NAMALWA (cell line): Measurements from ENCODE around the gene SCARB1.

Experiments
- DNase-seq: peaks from one replicate; pipeline ENCODE4 v3.0.0-alpha.2; 2015; ENCODE audit warnings: low spot score

The SCARB1 gene

DNA sequence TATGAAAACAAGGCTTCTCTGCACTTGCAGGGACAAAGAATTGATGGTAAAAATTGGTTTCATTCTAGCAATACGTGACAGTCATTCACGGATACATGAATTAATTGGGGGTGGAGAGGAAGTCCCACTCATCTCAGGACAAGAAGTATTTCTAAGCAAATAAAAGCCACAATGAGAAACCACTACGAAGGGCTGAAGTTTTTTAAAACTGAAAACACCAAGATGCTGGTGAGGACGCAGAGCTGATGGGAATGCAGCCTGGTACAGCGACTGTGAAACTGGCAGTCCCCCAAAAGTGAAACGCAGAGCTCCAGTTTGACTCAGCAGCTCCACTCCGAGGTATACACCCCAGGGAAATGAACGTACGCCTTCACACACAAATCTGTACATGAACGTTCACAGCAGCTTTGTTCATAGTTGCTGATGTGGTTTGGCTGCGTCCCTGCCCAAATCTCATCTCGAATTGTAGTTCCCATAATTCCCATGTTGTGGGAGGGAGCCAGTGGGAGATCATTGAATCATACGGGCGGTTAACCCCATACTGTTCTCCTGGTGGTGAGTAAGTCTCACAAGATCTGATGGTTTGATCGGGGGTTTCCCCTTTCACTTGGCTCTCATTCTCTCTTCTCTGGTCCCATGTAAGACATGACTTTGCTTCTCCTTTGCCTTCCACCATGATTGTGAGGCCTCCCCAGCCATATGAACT, 89.0 kb downstream of the SCARB1 start:
- DNase-seq, result peak; percentile 73

DNA sequence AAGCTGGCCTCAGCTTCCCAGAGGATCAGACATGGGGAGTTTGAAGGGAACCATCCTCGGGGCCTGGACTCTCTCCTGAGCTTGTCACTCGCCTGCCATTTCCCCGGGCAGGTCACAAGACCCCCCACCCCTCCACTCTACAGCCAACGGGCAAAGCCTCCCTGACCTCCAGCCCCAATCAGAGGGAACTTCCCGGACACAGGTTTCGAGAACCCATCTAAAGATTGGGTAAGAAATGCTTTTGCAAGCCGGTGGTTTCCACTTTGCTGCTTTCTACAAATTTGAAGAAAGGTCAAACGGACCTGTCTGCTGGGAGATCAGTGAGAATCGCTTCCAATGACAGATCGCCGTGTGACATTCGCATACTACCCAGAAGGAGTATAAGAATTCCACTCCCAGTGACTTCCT, 89.6 kb downstream of the SCARB1 start:
- DNase-seq, result peak; percentile 39

DNA sequence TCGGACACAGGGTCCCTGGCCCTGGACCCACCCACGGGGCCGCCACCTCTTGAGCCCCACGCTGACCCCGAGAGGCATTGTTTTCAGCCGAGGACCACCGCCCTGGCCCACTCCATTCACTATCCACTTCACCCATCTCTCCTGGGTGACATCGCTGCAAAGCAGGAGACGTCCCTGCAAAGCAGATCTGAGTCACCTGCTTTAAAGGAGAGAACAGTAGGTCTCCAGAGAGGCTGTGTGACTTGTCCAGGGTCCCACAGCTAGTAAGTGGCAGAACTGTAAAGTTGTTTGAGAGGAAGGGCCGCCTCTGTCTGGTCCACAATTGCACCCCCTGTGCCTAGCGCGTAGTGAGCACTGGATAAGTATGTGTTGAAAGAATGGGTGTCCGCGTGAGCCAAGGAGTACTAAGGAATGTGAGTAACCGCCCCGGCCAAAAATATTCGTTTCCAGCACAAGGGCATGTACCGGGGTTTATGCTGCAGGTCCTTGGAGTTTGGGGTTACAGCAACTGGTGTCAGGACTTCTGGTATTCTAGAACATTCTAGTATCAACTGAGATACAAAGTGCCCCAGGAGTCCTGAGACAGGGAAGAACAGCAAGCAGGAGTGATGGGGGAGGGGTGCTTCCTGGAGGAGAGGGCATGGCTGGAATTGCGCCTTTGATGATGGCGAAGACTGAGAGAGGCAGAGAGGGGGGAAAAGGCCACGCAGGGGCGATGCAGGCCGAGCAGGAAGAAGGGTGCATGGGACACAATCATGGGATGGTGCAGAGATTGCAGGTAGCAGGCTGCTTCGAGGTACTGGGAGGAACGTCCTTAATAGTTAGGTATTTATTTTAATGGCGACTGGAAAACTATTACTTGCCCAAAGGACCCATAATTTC, 91.1 kb downstream of the SCARB1 start:
- no peak for DNase-seq

DNA sequence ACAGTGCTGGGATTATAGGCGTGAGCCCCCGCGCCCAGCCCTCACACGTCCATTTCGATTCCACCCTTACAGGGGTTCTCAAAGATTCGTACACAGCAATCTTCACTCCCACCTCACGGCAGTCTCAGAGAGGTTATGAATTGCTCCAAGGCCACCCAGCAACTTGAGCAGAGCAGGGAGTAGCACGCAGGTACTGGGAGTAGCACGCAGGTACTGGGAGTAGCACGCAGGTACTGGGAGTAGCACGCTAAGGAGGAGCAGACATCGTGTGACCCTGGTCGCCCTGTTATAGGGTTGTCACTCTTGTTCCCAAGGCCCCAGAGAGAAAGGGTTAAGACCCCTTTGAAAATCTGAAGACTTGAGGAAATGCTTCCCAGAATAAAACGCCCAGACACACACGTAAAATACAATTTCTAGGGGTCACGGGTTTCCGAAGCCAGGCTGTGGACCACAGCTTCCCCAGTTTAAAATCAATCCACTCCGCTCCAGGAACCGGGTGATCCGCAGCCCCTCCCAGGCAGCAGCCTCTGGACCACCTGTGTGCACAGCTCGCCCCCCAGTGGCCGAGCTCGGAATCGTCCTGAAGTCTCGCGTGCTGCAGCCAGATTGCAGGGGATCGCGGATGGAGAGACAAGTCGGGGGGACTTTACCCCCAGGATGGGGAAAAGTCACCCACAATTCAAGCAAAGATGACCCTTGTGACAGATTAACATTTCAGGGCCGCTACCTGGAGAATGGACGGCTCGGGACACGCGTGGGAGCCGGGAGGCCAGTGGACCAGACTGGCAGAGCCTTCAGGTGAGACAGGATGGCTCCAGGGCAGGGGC, 92.0 kb downstream of the SCARB1 start:
- DNase-seq, result peak; percentile 86

DNA sequence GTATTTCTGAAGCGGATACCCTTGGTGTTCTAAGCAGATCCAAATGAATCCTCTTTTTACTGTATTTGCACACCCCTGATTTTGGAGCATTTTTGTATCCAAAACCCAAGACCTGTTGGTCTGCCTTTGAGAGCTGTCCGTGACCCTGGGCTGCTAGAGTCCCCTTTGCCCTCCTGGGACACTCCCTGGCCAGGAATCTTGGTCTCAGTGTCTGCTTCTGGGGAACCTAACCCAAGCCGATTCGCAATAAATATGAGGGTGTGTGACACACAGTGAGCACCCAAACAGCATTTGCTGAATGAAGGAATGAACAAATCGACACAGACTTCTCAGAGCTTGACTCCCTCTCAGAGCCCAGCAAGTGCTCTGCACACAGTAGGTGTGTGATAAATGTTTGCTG, 92.9 kb downstream of the SCARB1 start:
- DNase-seq, result no peak

DNA sequence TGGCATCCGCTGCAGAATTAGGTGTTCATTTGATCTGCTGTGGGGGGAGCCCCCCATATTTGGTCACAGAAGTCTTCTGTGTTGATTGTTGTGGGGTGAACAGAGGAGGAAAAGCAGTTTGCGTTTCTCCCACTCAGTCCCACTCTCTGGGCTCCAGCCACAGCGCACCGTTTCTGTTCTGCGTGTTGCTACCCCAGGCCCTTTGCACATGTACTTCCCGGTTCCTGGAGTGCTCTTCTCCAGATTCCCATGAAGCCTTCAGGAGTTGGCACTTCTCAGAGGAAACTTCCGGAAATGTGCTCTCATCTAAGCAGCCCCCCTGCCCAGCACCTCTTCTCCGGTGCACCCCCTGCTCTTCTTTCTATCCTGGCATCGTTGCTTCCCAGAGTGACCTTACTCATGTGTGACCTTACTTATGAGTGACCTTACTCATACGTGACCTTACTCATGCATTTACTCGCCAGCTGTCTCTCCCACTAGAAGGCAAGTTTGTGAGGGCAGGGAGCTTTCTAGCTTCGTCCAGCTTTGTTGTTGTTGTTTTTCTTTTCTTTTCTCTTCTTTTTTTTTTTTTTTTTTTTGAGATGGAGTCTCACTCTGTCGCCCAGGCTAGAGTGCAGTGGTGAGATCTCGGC, 93.7 kb downstream of the SCARB1 start:
- DNase-seq, result no peak

DNA sequence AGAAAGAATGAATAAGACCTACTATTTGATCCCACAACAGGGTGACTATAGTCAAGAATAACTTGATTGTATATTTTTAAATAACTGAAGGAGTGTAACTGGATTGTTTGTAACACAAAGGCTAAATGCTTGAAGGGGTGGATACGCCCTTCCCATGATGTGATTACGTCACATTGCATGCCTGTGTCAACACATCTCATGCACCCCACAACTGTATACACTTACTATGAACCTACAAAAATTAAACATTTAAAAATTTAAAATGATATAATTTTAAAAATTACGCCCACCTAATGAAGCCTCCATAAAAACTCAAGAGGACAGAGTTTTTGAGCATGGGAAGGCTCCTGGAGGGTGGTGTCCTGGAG, 94.5 kb downstream of the SCARB1 start:
- DNase-seq, result no peak

DNA sequence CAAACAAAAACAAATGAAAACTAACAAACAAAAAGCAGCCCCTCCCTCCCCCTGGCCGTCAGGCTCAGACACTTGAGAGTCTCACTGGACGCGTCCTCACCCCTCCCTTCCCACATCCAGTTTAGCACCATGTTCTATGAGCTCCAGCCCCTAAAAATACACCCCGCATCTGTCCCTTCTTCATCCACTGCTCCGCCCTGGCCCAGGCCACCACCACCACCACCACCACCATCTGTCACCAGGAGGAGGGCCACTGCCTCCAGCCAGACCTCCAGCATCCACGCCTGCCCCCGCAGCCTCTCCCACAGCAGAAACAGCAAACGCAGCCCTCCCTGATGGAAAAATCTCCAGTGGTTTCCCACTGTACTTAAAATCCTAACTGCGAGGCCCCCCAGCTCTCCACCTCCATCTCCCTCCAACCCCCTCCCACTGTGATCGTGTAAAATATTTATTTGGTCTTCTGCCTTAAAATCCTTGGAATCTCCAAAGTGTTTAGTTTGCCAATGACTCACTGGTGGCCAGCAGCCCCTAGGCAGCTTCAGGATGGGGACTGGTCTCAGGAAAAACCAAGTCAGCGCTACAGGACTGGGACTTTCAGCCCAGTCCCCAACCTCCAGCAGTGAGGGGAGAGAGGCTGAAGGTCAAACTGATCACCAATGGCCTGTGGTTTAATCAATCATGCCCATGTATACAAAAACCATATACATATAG, 95.1 kb downstream of the SCARB1 start:
- no peak for DNase-seq

DNA sequence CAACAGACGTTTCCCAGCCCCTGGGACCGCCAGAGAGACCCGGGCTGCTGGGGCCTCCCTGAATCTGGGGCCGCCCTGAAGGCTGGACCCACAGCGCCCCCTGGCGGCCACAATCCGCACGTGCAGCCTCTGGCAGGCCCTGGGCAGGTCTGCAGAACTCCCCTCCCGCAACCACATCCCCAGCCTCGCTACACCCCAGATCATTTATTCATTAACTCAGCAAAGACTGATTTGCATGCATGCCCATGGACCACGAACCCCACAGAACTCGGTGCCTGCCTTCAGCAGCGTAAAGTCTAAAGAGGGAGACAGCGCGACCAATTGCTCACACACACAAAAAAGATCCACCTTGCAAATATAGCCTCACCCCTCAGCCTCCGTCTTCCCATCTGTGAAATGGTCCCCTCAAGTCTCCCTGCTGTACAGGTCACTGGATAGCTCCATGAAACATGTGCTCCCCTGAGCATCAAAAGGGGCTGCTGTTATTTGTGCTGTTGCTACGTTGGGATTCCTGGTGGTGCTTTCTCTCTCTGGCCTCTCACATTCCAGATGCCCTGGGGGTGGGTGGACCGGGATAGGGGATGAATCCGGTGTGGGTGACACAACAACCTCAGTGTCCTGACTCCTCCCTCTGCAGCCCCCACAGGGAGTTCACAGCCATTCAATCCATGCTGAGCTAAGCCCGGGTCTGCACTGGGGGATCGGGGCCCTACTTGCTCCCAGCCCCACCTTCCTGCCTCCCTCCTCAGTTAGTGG, 96.4 kb downstream of the SCARB1 start:
- peak; percentile 79 for DNase-seq

DNA sequence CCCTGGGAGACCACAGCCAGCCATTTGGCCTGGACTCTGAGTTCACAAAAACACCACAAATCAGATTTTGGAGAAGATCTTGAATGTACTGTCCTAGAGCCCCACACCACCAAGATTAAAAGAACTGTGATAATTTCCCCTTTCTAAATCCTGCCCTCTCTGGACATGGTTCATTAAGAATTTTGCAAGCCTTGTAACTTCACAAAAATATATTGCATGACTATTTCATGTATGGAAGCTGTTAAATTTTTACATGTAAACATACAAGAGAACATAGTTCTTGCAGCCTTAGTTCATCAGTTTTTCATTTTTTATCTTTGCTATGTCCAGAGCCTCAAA, 97.0 kb downstream of the SCARB1 start:
- DNase-seq, result no peak

DNA sequence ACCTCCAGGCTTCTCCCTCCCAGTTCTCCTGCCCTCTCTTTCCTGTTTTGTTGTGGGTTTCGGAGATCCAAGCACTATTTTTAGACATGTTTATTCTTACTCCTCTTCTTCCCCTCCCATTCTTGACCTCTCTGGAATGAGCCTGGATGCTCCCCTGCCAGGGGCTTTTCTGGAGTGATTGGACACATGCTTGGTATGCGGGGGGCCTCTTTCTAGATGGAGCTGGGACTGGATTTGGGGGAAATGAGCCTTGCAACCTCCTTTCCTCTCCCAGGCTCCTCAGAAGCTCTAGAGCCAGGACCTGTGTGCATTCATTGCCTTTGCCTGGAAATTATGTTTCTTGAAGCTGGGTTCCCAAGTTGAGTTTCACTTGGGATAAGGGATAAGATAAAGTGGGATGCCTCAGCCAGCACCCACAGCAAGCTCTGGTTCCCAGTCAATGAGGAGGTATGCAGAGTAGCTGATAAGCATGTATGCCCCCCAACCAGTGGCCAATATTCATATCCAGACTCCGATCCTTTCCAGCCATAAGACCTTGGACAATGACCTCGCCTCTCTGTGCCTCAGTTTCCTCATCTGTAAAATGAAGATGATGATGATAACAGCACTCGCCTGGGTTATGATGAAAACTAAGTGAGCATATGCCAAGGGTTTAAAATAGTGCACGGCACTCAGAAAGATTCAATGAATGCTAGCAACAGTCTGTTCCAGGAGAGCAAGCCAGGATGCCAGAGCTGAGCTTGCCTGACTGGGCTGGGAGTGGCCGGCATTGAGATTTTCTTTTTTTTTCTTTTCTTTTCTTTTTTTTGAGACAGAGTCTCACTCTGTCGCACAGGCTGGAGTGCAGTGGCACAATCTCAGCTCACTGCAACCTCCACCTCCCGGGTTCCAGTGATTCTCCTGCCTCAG, 97.8 kb downstream of the SCARB1 start:
- no peak for DNase-seq

DNA sequence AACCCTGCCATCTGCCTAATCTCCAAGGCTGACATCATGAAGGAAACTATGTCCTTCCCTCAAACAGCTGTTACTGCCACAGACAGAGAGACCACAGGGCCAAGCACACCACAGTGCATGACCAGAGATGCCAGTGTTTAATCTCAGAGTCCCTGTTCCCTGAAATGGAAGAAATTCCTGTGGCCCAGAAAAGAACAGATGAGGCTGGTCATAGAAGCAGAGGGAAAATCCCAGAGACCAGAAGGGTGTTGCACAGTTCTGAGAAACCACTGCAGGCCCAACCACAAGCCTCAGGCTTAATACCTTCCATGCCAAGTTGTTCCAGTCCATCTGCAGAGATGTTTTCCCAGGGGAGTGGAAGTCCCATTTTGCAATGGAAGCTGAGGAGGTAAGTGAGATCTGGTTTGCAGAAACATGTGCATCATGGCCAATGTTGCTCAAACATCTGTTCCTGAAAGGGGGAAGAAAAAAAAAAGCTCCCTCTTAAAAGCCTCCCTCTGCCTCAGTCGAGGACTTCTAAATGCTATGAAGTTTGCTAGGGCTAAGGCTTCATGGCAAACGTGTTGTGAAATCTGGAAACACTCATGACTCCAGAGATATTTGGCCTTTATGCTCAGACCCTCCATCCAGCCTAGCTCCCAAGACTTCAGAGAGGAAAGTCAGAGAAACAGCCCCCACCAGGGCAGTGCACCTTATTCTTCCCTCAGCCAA, 98.6 kb downstream of the SCARB1 start:
- no peak for DNase-seq

DNA sequence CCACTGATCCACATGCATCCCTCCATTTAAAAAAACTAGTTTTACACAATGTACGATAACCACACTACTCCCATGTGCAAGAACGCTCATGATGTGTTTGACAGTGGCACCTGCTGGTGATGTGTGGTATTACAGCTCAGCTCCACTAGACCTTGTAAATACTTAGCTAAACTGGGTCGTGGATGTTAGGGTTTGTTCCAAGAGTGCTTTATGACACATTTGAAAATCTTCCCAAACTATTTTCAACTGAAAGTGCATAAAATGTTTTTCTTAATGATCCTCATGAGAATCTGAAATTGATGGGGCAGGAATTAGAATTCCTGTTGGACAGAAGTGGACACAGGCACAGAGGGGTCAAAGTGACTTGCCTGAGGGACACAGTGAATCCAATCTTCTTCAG, 99.2 kb downstream of the SCARB1 start:
- DNase-seq, result peak; percentile 74

DNA sequence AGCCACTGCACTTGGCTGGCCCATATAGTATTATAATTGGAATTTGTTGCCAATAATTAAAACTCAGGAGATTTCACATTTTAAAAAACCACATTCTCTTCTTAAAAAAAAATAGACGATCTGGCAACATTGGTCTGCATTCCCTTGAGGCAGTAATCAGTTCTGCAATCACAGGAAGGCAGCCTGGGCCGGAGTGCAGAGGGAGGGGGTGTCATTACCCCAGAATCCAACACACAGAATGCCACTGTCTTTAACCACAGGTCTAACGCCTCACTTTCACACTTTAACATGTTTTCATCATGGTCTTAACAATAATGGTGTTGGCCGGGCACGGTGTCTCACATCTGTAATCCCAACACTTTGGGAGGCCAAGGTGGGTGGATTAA, 100.1 kb downstream of the SCARB1 start:
- no peak for DNase-seq

DNA sequence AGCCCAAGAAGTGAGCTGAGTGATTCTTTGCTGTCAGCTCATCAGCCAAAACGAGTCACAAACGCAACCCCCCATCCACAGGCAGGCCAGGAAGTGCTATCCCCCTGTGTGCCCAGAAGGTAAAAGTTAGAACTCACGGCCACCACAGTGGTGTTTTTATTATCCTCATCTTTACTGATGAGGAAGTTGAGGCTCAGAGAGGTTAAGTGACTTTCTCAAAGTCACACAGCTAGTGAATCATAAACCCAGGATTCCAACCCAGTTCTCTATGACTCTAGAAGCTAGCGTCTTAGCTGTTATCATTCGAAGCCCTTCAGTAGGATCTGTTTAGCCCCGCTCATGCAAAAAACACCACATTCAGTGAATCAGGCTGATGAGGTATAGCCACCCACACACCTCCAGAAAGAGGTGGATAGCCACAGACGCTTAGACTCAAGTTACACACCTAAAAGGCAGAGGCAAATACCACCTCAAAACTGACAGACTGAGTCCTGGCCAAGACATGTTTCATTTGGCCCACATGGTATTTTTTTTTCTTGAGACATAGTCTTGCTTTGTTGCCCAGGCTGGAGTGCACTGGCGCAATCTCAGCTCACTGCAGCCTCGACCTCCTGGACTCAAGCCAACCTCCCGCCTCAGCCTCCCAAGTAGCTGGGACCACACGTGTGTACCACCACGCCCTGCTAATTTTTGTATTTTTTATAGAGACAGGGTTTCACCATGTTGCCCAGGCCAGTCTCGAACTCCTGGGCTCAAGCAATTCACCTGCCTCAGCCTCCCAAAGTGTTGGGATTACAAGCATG, 100.7 kb downstream of the SCARB1 start:
- no peak for DNase-seq

DNA sequence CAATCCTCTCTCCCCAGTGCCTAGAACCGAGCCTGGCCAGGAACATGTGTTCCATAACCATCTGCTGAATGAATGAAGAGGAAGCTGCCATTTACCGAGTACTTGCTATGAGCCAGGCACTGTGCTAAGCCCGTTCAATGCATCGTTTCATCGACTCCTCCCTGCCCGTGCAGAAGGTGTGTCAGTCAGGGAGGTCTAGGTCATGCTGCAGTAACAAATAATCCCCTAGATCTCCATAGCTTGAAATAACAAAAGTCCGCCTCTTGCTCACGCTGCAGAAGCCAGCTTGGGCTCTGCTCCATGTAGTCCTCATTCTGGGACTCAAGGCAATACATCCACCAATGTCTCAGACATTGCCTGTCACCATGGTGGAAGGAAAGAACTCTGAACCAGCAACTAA, 101.3 kb downstream of the SCARB1 start:
- DNase-seq, result no peak

DNA sequence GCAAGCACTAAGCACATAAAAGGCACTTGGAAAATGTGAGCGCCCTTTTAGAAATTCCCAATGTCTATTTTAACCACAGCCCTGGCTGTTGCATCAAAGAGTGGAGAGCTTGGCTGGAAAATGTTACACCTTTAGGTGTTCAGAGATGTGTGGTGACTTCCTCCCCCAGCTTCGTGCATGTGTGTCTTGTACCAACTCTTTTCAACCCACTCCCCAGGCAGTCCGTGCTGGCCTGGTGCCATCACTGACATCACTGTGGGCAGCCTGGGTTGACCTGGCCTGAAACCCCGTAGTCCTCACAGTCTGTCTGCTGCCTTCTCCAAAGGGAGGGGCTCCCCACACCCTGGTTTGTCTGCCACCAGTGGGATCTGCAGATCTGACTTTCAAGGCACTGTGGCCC, 101.8 kb downstream of the SCARB1 start:
- no peak for DNase-seq

DNA sequence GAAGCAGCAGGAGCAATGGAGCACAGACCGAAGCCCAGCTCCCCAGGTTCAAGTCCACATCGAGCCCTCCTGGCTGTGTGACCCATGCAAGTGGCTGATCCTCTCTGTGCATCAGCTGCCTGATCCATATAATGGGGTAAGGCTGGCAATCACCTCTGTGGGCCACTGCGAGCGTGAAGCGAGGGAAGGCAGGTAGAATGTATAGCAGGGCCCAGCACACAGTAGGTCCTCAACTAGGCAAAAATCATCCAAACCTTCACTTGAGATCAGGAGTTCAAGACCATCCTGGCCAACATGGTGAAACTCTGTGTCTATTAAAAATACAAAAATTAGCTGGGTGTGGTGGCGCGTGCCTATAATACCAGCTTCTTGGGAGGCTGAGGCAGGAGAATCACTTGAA, 102.6 kb downstream of the SCARB1 start:
- no peak for DNase-seq
